Gastrocnemius medialis (tissue), 4 donors: Measurements from ENCODE around the gene ZC3H18. TPM values are rescaled to one million over a fixed set of nuclear protein-coding genes. Genes with fewer than 3 reads are reported as not detected.
A peak's percentile ranks its signal among the peaks of the same experiment; 100 is the strongest.

ENCODE experiments used
- ATAC-seq, 2 donors: fragments of 150-250 bp; one replicate each; pipeline ENCODE4 v1.9.1; 2016
- DNase-seq, 2 donors: peaks; one replicate each; pipeline ENCODE4 v3.0.0-alpha.2; 2019
- H3K27ac ChIP-seq, 4 donors: fragments of 200-600 bp; sonication (generic); 1 replicate in 1 of 4; 2 replicates in 3 of 4; pipeline ENCODE4 v1.5.1; 2016 to 2018; ENCODE audit warnings: mild to moderate bottlenecking in 2 of 4, moderate library complexity in 1 of 4
- H3K27me3 ChIP-seq, 3 donors: fragments of 200-600 bp; sonication (generic) in 2 of 3; 1 replicate in 1 of 3; 2 replicates in 2 of 3; pipeline versions ENCODE4 v1.5.1 to v1.6.0; 2016 to 2019; ENCODE audit warnings: mild to moderate bottlenecking in 1 of 3, moderate library complexity in 1 of 3
- H3K36me3 ChIP-seq, 2 donors: fragments of 200-600 bp; sonication (generic) in 1 of 2; one replicate each; pipeline ENCODE4 v1.5.1; 2017 to 2018
- H3K4me1 ChIP-seq, 2 donors: fragments of 200-600 bp; sonication (generic) in 1 of 2; one replicate each; pipeline ENCODE4 v1.5.1; 2016 to 2017; ENCODE audit warnings: mild to moderate bottlenecking in 2 of 2
- H3K4me3 ChIP-seq, 4 donors: fragments of 200-600 bp; sonication (generic) in 3 of 4; 1 replicate in 1 of 4; 2 replicates in 3 of 4; pipeline ENCODE4 v1.5.1; 2016 to 2019; ENCODE audit warnings: mild to moderate bottlenecking in 2 of 4
- H3K9me3 ChIP-seq, 3 donors: fragments of 200-600 bp; sonication (generic) in 2 of 3; 1 replicate in 1 of 3; 2 replicates in 2 of 3; pipeline ENCODE4 v1.5.1; 2016 to 2019
- CTCF ChIP-seq, 5 experiments: fragments of 450-650 bp in 3 of 5; fragments of 200-600 bp in 2 of 5; sonication (generic) in 2 of 5; IDR thresholded peaks in 4 of 5; conservative IDR thresholded peaks in 1 of 5; 1 replicate in 4 of 5; 2 replicates in 1 of 5; pipeline ENCODE4 v1.5.1; 2016 to 2019; ENCODE audit warnings: antibody characterized with exemption in 5 of 5, mild to moderate bottlenecking in 3 of 5, moderate library complexity in 3 of 5
- POLR2A ChIP-seq, 2 donors: fragments of 450-650 bp; IDR thresholded peaks; one replicate each; pipeline ENCODE4 v1.6.1; 2017; ENCODE audit warnings: antibody characterized with exemption in 2 of 2, mild to moderate bottlenecking in 2 of 2, moderate library complexity in 2 of 2
- in situ Hi-C, 4 donors: fragments of 200-750 bp; cut with MboI; loops; one replicate each; pipeline versions ENCODE4 v1.15.0 to v1.8.0; 2017; ENCODE audit warnings: low sequenced_read_pairs in 4 of 4
- intact Hi-C: fragments of 100-400 bp; cut with DNase I; formaldehyde crosslinking; loops from one replicate; pipeline ENCODE4 v1.15.1; 2023; ENCODE audit warnings: low total_unique reads
- total RNA-seq, 4 donors: library from RNA; depleted of rRNA; stranded (reverse); fragments of >200 nt; gene quantifications; one replicate each; pipeline versions ENCODE4 v1.1.0 to v1.2.3, GENCODE V29; 2016

The ZC3H18 gene
- total RNA-seq, 4 donors from 2014 or later, result 10.9 to 20.5 (median 18.4) TPM

GRCh38 chr16:88556294-88556988 lies 13.8 kb upstream of the ZC3H18 start:
- ATAC-seq, result no peak
- H3K27me3 ChIP-seq, result peaks cover 5 to 31% (median 12%) of the 10 kb centered on the region in 3 donors
- H3K4me1 ChIP-seq, result peaks cover 0 to 5% of the 10 kb centered on the region in 2 donors
- H3K4me3 ChIP-seq, result no peak overlapping the region
- H3K27ac ChIP-seq, result no peak overlapping the region
- in situ Hi-C loops (loop anchor here in 2 of 4 donors (25.0 kb wide), 2 partner anchors 119 to 794 kb away; partner anchors contain the start of gene KLHDC4 (in 1 of the 2)), intact Hi-C loops (no loop called here)
- TF ChIP-seq POLR2A (IDR thresholded peaks at IDR 0.05), result no peak
- no peak for TF ChIP-seq CTCF (IDR thresholded peaks at IDR 0.05 in 4 of 5, conservative IDR thresholded peaks at IDR 0.05 in 1 of 5)
- no peak for DNase-seq
- H3K9me3 ChIP-seq, result no peaks in the 10 kb centered on the region
- no peaks in the 10 kb centered on the region for H3K36me3 ChIP-seq

DNA sequence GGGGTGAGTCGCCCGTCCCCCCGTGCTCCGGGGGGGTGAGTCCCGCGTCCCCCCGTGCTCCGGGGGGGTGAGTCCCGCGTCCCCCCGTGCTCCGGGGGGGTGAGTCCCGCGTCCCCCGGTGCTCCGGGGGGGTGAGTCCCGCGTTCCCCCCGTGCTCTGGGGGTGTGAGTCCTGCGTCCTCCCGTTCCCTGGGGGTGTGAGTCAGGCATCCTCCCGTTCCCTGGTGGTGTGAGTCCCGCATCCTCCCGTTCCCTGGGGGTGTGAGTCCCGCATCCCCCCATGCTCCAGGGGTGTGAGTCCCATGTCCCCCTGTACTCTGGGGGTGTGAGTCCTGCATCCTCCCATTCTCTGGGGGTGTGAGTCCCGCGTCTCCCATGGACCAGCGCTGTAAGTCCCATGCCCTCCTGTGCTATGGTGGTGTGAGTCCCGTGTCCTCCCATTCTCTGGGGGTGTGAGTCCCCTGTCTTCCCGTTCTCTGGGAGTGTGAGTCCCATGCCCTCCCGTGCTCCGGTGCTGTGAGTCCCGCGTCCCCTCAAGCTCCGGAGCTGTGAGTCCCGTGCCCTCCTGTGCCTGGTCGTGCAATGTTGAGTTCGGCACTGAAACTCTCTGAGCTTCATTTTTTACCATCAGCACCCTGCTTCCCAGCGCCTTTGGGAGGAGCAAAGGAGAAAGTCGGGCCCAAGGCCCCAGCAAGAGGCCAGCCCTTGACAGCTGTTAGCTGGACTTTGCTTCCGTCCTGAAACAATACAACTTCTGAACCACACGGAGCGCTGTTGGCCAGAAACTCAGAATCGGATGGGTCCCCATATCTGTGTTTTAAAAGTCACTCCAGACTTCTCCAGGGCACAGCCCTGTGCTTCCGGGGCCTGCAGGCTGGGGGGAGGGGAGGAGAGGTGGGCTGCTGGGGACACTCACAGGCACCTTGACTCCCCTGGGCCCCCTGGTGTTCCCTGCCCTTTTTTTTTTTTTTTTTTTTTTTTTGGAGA lies 11.5 kb upstream of the ZC3H18 start:
- H3K4me3 ChIP-seq, result no peak overlapping the region
- H3K27ac ChIP-seq, result no peak overlapping the region
- no peaks in the 10 kb centered on the region for H3K9me3 ChIP-seq
- peaks cover 6 to 8% of the 10 kb centered on the region in 2 donors for H3K4me1 ChIP-seq
- intact Hi-C loops (no loop called here), in situ Hi-C loops (loop anchor here in 2 of 4 donors (25.0 kb wide), 2 partner anchors 121 to 796 kb away; partner anchors contain the start of gene KLHDC4 (in 1 of the 2))
- DNase-seq (peak; percentile 41 to 50), ATAC-seq (peak; percentile 74 to 78)
- no peak for TF ChIP-seq POLR2A (IDR thresholded peaks at IDR 0.05)
- peak in 3 of 5 experiments; percentile 44 to 53 (median 52) for TF ChIP-seq CTCF (IDR thresholded peaks at IDR 0.05 in 4 of 5, conservative IDR thresholded peaks at IDR 0.05 in 1 of 5)
- H3K27me3 ChIP-seq, result peaks cover 5 to 31% (median 10%) of the 10 kb centered on the region in 3 donors
- H3K36me3 ChIP-seq, result no peaks in the 10 kb centered on the region

GRCh38 chr16:88560714-88561484 lies 9.3 kb upstream of the ZC3H18 start:
- H3K36me3 ChIP-seq, result no peaks in the 10 kb centered on the region
- intact Hi-C loops, result no loop called here
- peaks cover 2 to 18% (median 6%) of the 10 kb centered on the region in 3 donors for H3K27me3 ChIP-seq
- in situ Hi-C loops, result loop anchor here in 2 of 4 donors (25.0 kb wide), 2 partner anchors 124 to 799 kb away; partner anchors contain the start of gene KLHDC4 (in 1 of the 2)
- H3K27ac ChIP-seq, result no peak overlapping the region
- H3K9me3 ChIP-seq, result no peaks in the 10 kb centered on the region
- H3K4me1 ChIP-seq, result peaks cover 6 to 8% of the 10 kb centered on the region in 2 donors
- ATAC-seq, result no peak
- TF ChIP-seq POLR2A (IDR thresholded peaks at IDR 0.05) (no peak), CTCF (IDR thresholded peaks at IDR 0.05 in 4 of 5, conservative IDR thresholded peaks at IDR 0.05 in 1 of 5) (no peak)
- no peak overlapping the region for H3K4me3 ChIP-seq
- DNase-seq, result no peak
